ENCODE measurements around the gene PLEKHA4.

- TF ChIP-seq CTCF (IDR thresholded peaks at IDR 0.05) (no peak), EZH2 (IDR thresholded peaks at IDR 0.05) (no peak), EZH2phosphoT487 (IDR thresholded peaks at IDR 0.05) (no peak)
Observed at GRCh38 chr19:48795685-48796070, 72.7 kb downstream of the PLEKHA4 start.
